Urinary bladder (tissue), 4 donors: ENCODE results near the gene TMC1. TPM values are rescaled to one million over a fixed set of nuclear protein-coding genes. Genes with fewer than 3 reads are reported as not detected.
"Not testable (repeated sequence)": the region's sequence is repeated elsewhere in the genome, so short reads cannot be mapped to it uniquely, and the experiment has no call there.

Experiments
- DNase-seq: peaks from one replicate; pipeline ENCODE4 v3.0.0-alpha.2; 2015; ENCODE audit errors: extremely low spot score
- H3K27ac ChIP-seq: one replicate; pipeline ENCODE4 v1.5.1; 2013; ENCODE audit warnings: low read depth, mild to moderate bottlenecking, moderate library complexity
- H3K36me3 ChIP-seq: one replicate; pipeline ENCODE4 v1.6.1; 2013; ENCODE audit warnings: mild to moderate bottlenecking, moderate library complexity; ENCODE audit not compliant: insufficient read depth
- H3K4me1 ChIP-seq: one replicate; pipeline ENCODE4 v1.6.1; 2013; ENCODE audit warnings: mild to moderate bottlenecking, moderate library complexity; ENCODE audit not compliant: insufficient read depth
- H3K4me3 ChIP-seq: one replicate; pipeline ENCODE4 v1.5.1; 2013; ENCODE audit warnings: low read depth, low read length
- WGBS: extraction: QIAGEN DNeasy Blood & Tissue Kit; methylation state at CpG from one replicate; pipeline ENCODE4 v1.1.7; 2013; 5-methylcytosine and 5-hydroxymethylcytosine counted together
- polyA plus RNA-seq: library from polyadenylated mRNA; stranded (reverse); fragments of 200-250 nt; gene quantifications from one replicate; pipeline ENCODE4 v1.2.3, GENCODE V29; 2013
- total RNA-seq: library from RNA; depleted of rRNA; stranded (reverse); fragments of >200 nt; gene quantifications from one replicate; pipeline ENCODE4 v1.2.3, GENCODE V29; 2014
- donor health status: healthy with polysubstance abuse.
- donor health status: healthy.

Gene TMC1
- total and polyA plus RNA-seq, 2 donors, result 0.66 to 1.9 TPM

DNA sequence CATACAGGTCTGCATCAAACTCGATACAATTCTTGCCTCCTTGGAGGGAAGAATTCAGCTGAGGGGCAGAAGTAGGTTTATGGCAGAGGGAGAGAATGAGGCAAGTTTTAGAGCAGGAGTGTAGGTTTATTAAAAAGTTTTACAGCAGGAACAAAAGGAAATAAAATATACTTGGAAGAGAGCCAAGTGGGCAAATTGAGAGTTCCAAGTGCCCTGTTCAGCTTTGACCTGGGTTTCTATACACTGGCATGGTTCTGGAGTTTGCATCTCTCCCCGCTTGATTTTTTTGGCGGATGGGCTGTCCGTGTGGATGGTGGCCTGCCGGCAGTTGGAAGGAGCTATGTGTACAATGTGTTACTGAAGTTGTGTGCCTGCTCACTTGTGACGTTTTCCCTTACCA, 315.4 kb downstream of the TMC1 start:
- Histone ChIP-seq H3K27ac (no peak overlapping the region), H3K36me3 (no peaks in the 10 kb centered on the region), H3K4me1 (no peaks in the 10 kb centered on the region), H3K4me3 (no peak overlapping the region)
- WGBS, result 83% methylated on average over 6 of the region's 6 CpGs
- DNase-seq, result no peak

DNA sequence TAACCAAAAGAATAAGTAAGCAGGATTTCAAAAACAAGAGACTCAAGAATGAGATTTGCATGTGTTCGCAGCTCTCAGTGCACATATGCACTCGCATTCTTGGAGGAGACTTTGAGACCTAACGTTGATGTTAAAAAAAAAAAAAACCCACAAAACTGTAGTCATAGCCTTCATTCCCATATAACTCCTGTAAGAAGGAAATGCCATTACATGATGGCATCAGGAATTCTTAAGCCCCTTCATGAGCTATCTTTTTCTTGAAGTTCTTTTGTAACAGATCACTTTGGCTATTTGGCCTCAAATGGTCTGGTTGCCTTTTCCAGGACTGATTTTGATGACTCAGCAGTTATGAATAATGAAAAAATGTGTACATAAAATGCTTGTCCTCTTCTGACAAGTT, 317.7 kb downstream of the TMC1 start:
- no peaks in the 10 kb centered on the region for H3K36me3 ChIP-seq
- no peaks in the 10 kb centered on the region for H3K4me1 ChIP-seq
- no peak overlapping the region for H3K4me3 ChIP-seq
- H3K27ac ChIP-seq, result no peak overlapping the region
- DNase-seq, result no peak
- 42% methylated on average over 3 of the region's 3 CpGs for WGBS

DNA sequence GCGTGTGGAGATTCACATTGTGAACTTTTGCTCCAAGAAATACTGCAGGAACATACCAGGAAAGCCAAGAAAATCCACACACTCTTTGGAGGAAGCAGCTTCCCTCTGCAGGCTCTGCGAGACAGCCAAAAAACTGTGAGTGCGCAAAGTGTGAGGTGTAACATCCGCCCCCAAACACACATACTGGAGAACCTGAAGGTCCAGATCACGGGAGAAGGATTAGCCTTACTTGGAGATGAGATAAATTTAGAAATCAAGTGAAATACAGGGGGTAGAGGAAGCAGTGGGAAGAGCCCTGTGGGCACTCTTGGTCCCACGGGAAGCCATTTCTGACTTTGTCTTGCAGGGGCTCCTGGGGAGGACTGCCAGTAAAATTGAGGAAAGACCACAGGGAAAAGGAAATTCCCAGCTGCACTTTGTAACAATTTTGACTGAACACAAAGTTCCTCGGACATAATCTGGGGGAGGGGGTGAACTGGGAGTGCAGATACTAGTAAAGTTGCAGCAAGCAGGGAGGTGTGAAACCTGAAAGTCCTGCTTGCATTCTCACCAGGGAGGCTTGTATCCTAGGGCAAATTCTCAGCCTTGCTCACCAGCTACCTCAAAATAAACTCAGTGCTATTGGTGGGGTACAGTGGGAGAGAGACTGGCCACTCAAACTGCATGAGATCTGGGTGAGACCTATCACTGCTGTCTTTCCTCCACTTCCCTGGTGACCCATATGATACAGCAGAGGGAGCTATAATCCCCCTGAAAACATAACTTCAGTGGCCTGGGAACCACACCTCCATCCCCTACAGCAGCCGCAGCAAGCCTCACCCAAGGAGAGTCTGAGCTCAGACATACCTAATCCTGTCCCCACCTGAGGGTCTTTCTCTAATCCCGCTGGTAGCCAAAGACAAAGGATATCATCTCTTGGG, 322.4 kb downstream of the TMC1 start:
- 51% methylated on average over 9 of the region's 9 CpGs for WGBS
- H3K27ac ChIP-seq, result no peak overlapping the region
- H3K4me3 ChIP-seq, result no peak overlapping the region
- DNase-seq, result no peak
- H3K36me3 ChIP-seq, result no peaks in the 10 kb centered on the region
- H3K4me1 ChIP-seq, result no peaks in the 10 kb centered on the region

DNA sequence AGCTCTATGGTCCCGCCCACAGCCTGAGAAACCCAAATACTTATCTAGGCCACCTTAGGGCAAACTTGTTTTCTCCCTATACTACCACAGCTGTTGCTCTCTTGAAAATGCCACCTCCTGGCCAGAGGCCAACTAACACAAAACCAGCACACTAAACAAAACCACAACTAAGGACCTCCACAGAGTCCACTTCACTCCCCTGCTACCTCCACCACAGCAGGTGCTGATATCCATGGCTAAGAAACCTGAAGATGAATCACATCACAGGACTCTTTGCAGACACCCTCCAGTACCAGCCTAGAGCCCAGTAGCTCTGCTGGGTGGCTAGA, 323.0 kb downstream of the TMC1 start:
- no peaks in the 10 kb centered on the region for H3K36me3 ChIP-seq
- H3K4me1 ChIP-seq, result no peaks in the 10 kb centered on the region
- H3K4me3 ChIP-seq, result no peak overlapping the region
- no peak overlapping the region for H3K27ac ChIP-seq
- no peak for DNase-seq
- 89% methylated on average over 1 of the region's 1 CpG for WGBS

DNA sequence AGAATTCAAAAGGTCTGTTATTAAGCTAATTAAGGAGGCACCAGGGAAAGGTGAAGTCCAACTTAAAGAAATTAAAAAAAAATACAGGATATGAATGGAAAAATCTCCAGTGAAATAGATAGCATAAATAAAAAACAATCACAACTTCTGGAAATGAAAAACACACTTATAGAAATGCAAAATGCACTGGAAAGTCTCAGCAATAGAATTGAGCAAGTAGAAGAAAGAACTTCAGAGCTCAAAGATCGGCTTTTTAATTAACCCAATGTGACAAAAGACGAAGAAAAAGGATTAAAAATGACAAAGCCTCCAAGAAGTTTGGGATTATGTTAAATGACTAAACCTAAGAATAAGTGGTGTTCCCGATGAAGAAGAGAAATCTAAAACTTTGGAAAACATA, 323.6 kb downstream of the TMC1 start:
- DNase-seq, H3K27ac ChIP-seq, H3K36me3 ChIP-seq, H3K4me1 ChIP-seq, H3K4me3 ChIP-seq: not testable (repeated sequence)
- 94% methylated on average over 3 of the region's 3 CpGs for WGBS

DNA sequence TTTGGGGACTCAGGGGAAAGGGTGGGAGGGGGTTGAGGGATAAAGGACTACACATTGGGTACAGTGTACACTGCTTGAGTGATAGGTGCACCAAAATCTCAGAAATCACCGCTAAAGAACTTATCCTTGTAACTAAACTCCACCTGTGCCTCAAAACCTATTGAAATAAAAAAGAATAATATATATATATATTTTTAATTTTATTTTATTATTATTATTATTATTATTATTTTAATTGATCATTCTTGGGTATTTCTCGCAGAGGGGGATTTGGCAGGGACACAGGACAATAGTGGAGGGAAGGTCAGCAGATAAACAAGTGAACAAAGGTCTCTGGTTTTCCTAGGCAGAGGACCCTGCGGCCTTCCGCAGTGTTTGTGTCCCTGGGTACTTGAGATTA, 328.8 kb downstream of the TMC1 start:
- WGBS, result 92% methylated on average over 4 of the region's 4 CpGs

DNA sequence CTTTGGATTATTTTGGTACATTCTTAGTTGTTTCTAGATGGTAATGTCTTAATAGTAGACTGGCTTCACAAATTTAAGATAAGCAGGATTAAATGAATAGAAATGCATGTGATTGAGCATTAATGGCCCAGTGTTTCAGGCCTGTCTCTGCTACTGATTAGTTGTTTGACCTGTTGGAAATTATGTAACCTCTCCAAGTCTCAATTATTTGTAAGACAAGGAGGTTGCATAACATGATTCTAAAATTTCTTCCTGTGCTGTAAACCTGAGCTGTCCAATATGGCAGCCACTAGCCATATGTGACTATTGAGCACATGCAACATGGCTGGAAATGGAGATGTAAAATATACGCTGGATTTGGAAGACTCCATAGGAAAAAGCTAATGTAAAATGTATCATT, 333.9 kb downstream of the TMC1 start:
- no peak for DNase-seq
- Histone ChIP-seq H3K27ac (no peak overlapping the region), H3K4me1 (no peaks in the 10 kb centered on the region), H3K4me3 (no peak overlapping the region), H3K36me3 (no peaks in the 10 kb centered on the region)
- WGBS, result 100% methylated on average over 1 of the region's 1 CpG

More for the DNA sequence above, 328.8 kb downstream of the TMC1 start:
- H3K27ac ChIP-seq, DNase-seq, H3K36me3 ChIP-seq, H3K4me3 ChIP-seq, H3K4me1 ChIP-seq: not testable (repeated sequence)

DNA sequence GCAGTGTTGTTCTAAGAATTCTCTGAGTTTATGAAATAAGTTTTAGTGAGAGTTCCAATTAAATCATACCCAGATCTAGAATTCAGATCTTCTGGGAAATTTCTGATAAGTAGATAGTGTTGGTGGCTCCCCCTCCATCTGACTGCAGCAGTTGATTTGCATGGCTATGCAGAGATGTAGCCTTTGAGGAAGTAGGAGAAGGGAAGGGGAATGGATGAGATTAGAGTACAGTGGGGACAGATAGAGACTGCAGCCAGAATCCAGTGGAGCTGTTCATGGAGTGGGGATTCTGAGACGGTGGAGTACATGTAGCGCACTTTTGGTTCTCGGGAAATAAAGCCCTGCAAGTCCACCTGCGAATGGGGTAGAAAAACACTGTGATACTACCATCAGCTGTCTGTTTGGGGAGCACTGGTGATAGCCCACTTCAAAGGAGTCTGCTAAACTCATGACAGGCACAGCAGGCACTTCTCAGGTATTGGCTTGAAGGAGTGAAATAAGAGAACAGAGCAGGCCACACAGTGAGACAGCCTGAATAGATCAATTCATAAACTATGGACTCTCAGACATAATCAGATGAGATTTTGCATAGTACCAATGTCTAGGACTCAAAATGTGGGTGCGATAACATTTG, 334.6 kb downstream of the TMC1 start:
- H3K4me3 ChIP-seq, result no peak overlapping the region
- H3K36me3 ChIP-seq, result no peaks in the 10 kb centered on the region
- no peak overlapping the region for H3K27ac ChIP-seq
- no peaks in the 10 kb centered on the region for H3K4me1 ChIP-seq
- 80% methylated on average over 5 of the region's 5 CpGs for WGBS
- DNase-seq, result no peak

DNA sequence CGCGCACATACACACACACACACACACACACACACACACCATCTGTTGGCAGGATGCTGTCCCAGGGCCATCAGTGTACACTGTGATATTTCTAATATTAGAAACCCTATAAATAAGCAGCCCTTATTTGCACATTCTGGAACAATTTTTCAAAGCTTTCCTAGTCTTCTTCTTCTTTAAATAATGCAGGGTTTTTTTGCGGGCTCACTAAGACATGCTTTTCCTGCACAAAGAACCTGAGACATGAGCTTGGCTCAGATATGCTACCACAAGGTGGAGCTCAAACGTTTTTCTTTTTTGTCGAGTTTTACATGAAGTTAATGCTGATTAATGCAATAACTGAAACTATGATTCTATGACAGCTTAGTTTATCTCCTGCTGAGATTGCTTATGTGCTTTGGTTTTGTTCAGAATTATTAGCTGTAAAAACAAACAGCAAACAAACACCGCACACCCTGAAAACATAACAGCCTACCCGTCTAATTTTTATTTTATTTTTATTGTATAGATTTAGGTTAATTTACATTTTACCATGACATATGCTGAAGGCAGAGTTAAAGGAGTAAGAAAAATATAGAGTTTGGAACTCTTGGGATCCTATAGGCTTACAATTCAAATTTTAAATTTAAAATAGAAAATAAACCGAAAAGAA, 335.7 kb downstream of the TMC1 start:
- Histone ChIP-seq H3K36me3 (no peaks in the 10 kb centered on the region), H3K4me1 (no peaks in the 10 kb centered on the region), H3K4me3 (no peak overlapping the region), H3K27ac (no peak overlapping the region)
- 49% methylated on average over 8 of the region's 8 CpGs for WGBS
- peak; percentile 66 for DNase-seq

DNA sequence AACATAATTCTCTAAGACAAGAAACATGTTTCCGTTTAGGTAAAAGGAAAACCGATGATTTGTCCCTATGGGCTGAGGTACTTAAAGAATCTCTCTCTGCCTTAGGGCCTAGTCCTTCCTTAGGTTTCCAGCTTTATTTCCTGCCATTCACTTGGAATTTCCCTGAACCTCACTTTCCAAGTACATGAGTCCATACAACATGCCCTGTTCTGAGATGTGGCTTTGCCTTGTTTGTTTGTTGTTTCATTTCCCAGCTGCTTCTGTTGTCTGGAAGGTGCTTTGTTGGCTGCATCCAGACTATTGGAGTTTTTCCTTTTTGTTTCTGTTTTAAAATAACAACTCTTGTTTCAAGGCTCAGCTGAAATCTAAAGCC, 336.2 kb downstream of the TMC1 start:
- no peaks in the 10 kb centered on the region for H3K4me1 ChIP-seq
- DNase-seq, result no peak
- H3K27ac ChIP-seq, result no peak overlapping the region
- H3K36me3 ChIP-seq, result no peaks in the 10 kb centered on the region
- no peak overlapping the region for H3K4me3 ChIP-seq
- 90% methylated on average over 2 of the region's 2 CpGs for WGBS

DNA sequence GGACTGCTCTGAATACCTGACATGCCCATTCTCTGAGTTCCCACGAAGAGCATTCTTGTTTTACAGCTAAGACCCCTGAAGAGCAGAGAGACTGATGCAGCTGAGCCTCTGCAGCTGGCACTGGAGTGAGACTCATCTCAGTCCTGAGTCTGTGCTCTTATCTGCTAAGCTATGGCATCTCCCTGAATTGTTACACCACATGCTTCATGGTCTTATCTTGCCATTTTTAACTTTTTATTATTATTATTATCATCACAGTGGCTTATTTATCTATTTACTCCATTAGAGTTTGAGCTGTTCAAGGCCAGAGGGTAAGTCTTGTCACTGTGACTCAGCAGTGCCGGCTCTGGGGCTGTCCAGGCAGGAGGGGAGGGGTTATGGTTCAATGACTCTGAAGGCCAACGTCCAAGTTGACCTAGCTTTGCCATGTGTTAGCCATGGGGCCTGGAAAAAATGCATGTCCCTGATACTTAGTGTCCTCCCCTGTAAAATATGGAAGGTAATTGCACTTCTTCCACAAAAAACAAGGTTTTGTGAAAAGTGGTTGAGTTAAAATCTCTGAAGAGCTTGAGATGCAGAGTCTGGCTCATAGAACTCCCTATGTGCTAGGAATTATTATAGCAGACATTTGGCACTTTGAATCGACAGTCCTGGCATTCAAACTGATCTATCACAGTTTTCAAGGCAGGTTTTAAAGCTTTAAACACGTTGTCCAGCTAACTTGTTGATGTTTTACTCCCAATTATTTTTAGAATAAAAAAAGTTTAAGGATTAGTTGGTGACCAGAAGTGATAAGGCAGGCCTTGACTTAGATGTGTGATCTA, 336.9 kb downstream of the TMC1 start:
- H3K27ac ChIP-seq, result no peak overlapping the region
- no peak for DNase-seq

DNA sequence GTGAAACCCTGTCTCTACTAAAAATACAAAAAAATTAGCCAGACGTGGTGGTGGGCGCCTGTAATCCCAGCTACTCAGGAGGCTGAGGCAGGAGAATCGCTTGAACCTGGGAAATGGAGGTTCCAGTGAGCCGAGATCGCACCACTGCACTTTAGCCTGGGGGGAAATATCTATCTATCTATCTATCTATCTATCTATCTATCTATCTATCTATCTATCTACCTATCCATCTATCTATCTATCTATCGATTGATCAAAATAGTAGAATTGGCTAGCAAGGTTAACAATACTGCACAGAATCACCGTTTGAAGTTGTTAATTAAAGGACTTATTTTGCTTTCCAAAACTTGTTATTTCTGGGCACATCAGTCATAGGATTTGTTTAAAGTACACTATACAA, 341.4 kb downstream of the TMC1 start:
- WGBS, result 90% methylated on average over 7 of the region's 7 CpGs
- not testable (repeated sequence) for H3K36me3 ChIP-seq, H3K27ac ChIP-seq, DNase-seq, H3K4me3 ChIP-seq, H3K4me1 ChIP-seq

More for the DNA sequence above, 336.9 kb downstream of the TMC1 start:
- H3K36me3 ChIP-seq, result no peaks in the 10 kb centered on the region
- no peaks in the 10 kb centered on the region for H3K4me1 ChIP-seq
- WGBS, result 34% methylated on average over 5 of the region's 5 CpGs
- H3K4me3 ChIP-seq, result no peak overlapping the region

DNA sequence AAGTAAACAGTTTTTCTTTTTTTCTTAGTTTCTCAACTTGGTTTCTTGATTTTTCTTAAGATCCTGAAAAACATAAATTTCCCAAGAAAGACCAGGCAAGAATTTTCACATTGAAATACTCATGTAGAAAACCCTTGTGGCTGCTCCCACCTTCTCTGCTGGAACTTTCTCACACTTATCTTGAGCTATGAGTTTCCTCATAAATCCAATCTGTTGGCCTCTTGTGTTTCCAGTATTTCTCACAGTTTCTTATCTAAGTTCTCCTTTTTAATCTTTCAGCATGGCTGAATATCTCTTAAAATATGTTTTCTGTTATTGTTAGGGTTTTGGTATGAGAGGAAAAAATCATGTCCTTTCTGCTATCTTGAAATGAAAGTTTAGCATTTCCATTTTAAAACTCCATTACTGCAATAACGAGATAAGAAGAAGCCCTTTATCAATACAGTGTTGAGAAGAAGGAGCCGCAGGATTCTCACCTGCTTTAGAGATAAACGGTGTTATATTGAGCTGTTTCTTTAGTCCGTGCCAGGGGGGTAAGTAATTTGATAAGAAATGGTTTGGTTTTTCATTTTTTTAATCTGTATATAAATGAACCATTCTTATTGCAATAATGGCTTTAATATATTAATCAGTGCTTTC, 342.2 kb downstream of the TMC1 start:
- no peak for DNase-seq
- Histone ChIP-seq H3K4me3 (no peak overlapping the region), H3K4me1 (no peaks in the 10 kb centered on the region), H3K27ac (no peak overlapping the region), H3K36me3 (no peaks in the 10 kb centered on the region)
- 43% methylated on average over 4 of the region's 4 CpGs for WGBS
